Neural crest cell (in vitro differentiated cells): ENCODE results near the gene TBC1D24. TPM values are rescaled to one million over a fixed set of nuclear protein-coding genes. Genes with fewer than 3 reads are reported as not detected.

ENCODE experiments used
- DNase-seq: peaks from one replicate; pipeline ENCODE4 v3.0.0; 2021; ENCODE audit warnings: low read depth, mixed read lengths, low spot score
- H3K27ac Mint-ChIP-seq: one replicate; pipeline ENCODE4 v1.8.0; 2021; ENCODE audit warnings: mild to moderate bottlenecking, mixed read lengths; ENCODE audit not compliant: unreplicated experiment
- H3K27me3 Mint-ChIP-seq: 2 replicates; pipeline ENCODE4 v1.8.0; 2021; ENCODE audit warnings: low read depth, mild to moderate bottlenecking, mixed read lengths
- H3K36me3 Mint-ChIP-seq: 2 replicates; pipeline ENCODE4 v1.8.0; 2021; ENCODE audit warnings: low read depth, mild to moderate bottlenecking, mixed read lengths
- H3K4me1 Mint-ChIP-seq: 2 replicates; pipeline ENCODE4 v1.8.0; 2021; ENCODE audit warnings: mixed read lengths
- H3K4me3 Mint-ChIP-seq: one replicate; pipeline ENCODE4 v1.8.0; 2021; ENCODE audit warnings: mild to moderate bottlenecking, mixed read lengths
- H3K9me3 Mint-ChIP-seq: 2 replicates; pipeline ENCODE4 v1.8.0; 2021; ENCODE audit warnings: mixed read lengths
- total RNA-seq: library from RNA; stranded (reverse); gene quantifications from 2 replicates; pipeline ENCODE4 v1.2.1, GENCODE V29; 2021
- TF ChIP-seq, protein P1 (sequence below): fragments of 200-600 bp; sonication (generic); conservative IDR thresholded peaks from 2 replicates; pipeline ENCODE4 v1.5.0; 2021; ENCODE audit warnings: antibody characterized with exemption, mild to moderate bottlenecking

The TBC1D24 gene
- total RNA-seq, 1 donor from 2014 or later = 30.0 TPM

DNA sequence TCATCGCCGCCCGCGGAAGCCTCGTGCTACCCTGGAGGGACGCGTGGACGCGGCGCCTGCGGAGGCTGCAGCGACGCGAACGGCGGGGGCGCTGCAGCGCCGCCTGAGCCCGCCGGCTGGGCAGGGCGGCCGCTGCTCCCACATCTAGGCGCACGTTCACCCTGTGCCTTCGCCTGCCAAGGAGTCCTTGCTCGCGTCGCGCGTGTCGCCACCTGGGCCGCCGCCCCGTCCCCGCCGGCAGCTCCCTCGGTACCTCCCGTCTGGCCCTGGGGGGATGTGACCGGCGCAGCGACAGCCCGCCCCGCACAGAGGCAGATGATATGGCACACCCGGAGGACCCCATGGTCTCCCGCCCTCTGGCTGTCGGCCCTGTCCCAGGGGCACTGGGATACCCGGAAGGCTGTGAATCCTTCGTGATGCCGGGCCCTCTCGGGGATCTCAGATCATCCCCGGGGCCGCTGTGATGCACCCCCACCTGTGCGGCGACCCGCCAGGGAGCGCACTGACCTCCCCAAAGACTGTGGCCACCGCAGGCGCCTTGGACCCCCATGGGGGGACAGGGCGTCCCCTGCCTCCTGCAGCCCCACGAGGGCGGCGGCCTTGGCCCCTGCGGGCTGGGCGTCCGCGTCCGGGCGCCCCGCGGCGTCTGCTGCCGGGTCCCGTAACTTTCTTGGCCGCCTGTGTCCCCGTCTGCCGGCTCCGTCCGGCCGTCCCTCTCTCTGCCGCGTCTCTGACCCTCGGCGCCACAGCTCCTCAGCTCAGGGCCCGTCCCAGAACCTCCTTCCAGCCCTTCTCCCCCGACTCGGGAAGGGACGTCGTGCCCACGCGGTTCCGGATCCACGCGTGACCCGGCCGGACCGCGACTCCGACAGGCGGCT, 689 bp upstream of the TBC1D24 start:
- Mint-ChIP-seq H3K4me3 (peak overlapping the region; percentile 74), H3K36me3 (no peaks in the 10 kb centered on the region), H3K27me3 (peaks cover 19% of the 10 kb centered on the region), H3K27ac (no peak overlapping the region), H3K9me3 (no peaks in the 10 kb centered on the region), H3K4me1 (peaks cover 32% of the 10 kb centered on the region)
- peak; percentile 31 for DNase-seq
- TF ChIP-seq, protein P1, sequence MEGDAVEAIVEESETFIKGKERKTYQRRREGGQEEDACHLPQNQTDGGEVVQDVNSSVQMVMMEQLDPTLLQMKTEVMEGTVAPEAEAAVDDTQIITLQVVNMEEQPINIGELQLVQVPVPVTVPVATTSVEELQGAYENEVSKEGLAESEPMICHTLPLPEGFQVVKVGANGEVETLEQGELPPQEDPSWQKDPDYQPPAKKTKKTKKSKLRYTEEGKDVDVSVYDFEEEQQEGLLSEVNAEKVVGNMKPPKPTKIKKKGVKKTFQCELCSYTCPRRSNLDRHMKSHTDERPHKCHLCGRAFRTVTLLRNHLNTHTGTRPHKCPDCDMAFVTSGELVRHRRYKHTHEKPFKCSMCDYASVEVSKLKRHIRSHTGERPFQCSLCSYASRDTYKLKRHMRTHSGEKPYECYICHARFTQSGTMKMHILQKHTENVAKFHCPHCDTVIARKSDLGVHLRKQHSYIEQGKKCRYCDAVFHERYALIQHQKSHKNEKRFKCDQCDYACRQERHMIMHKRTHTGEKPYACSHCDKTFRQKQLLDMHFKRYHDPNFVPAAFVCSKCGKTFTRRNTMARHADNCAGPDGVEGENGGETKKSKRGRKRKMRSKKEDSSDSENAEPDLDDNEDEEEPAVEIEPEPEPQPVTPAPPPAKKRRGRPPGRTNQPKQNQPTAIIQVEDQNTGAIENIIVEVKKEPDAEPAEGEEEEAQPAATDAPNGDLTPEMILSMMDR = peak; percentile 54

DNA sequence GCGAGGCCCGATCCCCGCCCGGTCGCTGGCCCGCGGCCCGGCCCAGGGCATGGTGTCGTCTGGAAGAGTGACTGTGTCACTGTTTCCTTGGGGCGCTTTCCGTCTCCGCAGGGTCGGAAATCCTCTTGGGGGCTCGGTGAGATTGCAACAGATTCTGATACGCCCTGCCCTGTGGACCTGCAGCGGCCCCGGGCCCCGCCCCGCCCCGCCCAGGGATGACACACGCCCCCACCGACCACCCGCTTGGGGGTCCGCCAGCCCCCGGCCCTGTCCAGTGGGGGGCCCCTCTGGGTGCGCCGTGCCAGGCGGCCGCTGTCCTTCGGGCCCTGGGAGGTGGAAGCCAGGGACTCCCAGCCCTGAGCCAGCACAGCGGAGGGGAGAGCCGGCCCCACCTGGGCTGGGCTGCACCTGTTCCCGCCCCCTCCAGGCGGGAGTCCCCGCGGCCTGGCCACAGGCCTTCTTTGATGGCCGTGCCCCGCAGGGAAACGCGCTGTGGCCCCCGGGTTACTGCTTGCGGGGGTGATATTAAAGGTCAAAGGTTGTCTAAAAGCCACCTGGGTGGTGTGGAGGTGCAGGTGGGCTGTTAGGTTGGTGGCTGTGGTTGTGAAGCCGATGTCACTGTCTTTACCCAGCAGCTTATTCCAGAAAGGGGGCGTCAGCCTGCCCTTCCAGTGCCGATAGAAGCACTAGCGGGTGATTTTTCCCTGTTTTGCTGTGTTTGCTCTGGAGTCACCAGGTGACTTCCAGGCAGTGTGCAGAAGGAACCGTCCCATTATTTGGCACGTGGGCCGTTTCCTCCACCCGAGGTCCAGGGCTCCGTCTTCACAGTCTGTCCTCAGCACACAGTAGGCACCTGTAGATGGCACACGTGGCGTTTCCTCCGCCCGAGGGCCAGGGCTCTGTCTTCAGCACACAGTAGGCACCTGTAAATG, 752 bp downstream of the TBC1D24 start:
- Mint-ChIP-seq H3K36me3 (no peaks in the 10 kb centered on the region), H3K27me3 (peaks cover 14% of the 10 kb centered on the region), H3K27ac (no peak overlapping the region), H3K4me3 (peak overlapping the region; percentile 86), H3K4me1 (peaks cover 22% of the 10 kb centered on the region), H3K9me3 (no peaks in the 10 kb centered on the region)
- TF ChIP-seq, protein P1 = no peak
- no peak for DNase-seq

DNA sequence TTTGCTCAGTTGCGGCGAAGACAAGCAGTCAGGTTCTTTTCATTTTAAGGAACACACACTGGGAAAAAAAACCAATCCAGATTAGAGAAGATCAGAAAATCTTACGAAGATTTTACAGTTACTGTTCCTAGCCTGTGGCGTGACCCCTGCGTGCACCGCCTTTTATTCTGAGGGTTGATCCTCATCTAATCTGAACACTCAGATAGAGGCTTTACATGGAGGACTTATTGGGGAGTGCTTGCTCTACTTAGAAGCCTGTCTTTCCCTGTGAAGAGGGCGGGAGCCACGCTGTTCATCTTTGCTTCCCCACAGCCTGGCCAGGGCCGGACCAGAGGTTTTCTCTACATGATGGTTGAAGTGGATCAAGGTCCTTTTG, 1.4 kb downstream of the TBC1D24 start:
- Mint-ChIP-seq H3K9me3 (no peaks in the 10 kb centered on the region), H3K36me3 (no peaks in the 10 kb centered on the region), H3K4me1 (peaks cover 21% of the 10 kb centered on the region), H3K4me3 (peak overlapping the region; percentile 86), H3K27ac (no peak overlapping the region), H3K27me3 (peaks cover 14% of the 10 kb centered on the region)
- TF ChIP-seq, protein P1 = no peak
- DNase-seq = no peak

DNA sequence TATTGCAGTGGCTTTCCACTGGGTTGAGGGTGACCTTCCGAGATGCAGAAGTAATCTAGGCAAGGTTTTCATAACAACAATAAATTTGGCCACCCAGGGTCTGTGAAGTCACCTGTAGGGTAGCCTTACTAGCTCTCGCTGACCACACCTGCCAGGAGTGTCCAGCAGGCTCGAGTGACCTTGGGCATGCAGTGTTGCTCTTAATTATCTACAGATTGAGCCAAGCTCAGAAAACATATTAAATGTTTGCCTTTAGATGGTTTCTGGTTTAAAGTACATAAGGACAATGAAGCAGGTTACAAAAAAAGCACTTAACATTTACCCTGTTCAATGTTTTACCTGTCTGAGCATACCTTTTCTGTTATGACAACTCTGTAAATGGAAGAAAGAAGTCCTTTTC, 1.8 kb downstream of the TBC1D24 start:
- Mint-ChIP-seq H3K4me1 (peaks cover 21% of the 10 kb centered on the region), H3K9me3 (no peaks in the 10 kb centered on the region), H3K27ac (no peak overlapping the region), H3K4me3 (peak overlapping the region; percentile 86), H3K36me3 (no peaks in the 10 kb centered on the region), H3K27me3 (peaks cover 14% of the 10 kb centered on the region)
- TF ChIP-seq, protein P1 = no peak
- no peak for DNase-seq

DNA sequence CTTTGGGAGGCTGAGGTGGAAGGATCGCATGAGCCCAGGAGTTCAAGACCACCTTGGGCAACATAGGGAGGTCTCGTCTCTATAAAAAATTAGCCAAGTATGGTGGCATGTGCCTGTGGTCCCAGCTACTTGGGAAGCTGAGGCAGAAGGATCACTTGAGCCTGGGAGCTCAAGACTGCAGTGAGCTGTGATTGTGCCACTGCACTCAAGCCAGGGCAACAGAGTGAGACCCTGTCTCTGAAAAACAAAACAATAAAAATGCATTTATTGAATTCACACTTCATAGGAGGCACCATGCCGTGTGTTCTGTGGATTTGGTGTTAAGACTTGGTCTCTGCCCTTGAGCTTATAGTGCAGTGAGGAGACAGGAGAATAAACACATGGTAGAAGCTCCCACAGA, 2.4 kb downstream of the TBC1D24 start:
- Mint-ChIP-seq H3K4me1 (peaks cover 21% of the 10 kb centered on the region), H3K27ac (no peak overlapping the region), H3K9me3 (no peaks in the 10 kb centered on the region), H3K36me3 (no peaks in the 10 kb centered on the region), H3K4me3 (peak overlapping the region; percentile 86), H3K27me3 (peaks cover 14% of the 10 kb centered on the region)
- TF ChIP-seq, protein P1 = no peak
- DNase-seq = no peak
